ENCODE data around the gene GFOD2.

- TF ChIP-seq POLR2A (IDR thresholded peaks at IDR 0.05; ENCODE audit: extremely low read depth, insufficient read length) (no peak), CTCF (IDR thresholded peaks at IDR 0.05; ENCODE audit: low read depth, low read length) (no peak), MYC (IDR thresholded peaks at IDR 0.05; ENCODE audit: low read depth, low read length) (no peak)
These were observed 42.8 kb upstream of the GFOD2 start for GRCh38 chr16:67761924-67762323.
